SK-N-SH treated with all-trans-retinoic acid at 6 μM for 48 hours (cell line): ENCODE results near the gene GRIK1.

ENCODE experiments used
- ARNTL ChIP-seq: fragments of 450-650 bp; formaldehyde crosslinking; IDR thresholded peaks from 2 replicates; pipeline ENCODE4 v1.5.0; 2020; ENCODE audit warnings: low read depth, mild to moderate bottlenecking, moderate library complexity, borderline replicate concordance
- BACH2 ChIP-seq: fragments of 250-450 bp; sonication (Bioruptor Pico); IDR thresholded peaks from 2 replicates; pipeline ENCODE4 v1.9.0; 2021; ENCODE audit warnings: mild to moderate bottlenecking, borderline replicate concordance
- CSDC2 ChIP-seq: fragments of 250-450 bp; sonication (Bioruptor Pico); IDR thresholded peaks from 2 replicates; pipeline ENCODE4 v1.5.0; 2020; ENCODE audit warnings: mild to moderate bottlenecking, moderate library complexity
- ISL1 ChIP-seq: fragments of 250-450 bp; sonication (Bioruptor Pico); IDR thresholded peaks from 2 replicates; pipeline ENCODE4 v2.1.2; 2022; ENCODE audit warnings: mild to moderate bottlenecking, moderate library complexity
- OSR1 ChIP-seq: fragments of 250-450 bp; sonication (Bioruptor Pico); IDR thresholded peaks from 2 replicates; pipeline ENCODE4 v1.8.0; 2022; ENCODE audit warnings: moderate library complexity, mild to moderate bottlenecking, inconsistent platforms
- PPARA ChIP-seq: fragments of 250-450 bp; sonication (Bioruptor Pico); IDR thresholded peaks from 2 replicates; pipeline ENCODE4 v1.5.0; 2020; ENCODE audit warnings: mild to moderate bottlenecking, borderline replicate concordance
- TOX ChIP-seq: fragments of 250-450 bp; sonication (Bioruptor Pico); IDR thresholded peaks from 2 replicates; pipeline ENCODE4 v1.8.0; 2021; ENCODE audit warnings: mild to moderate bottlenecking, moderate library complexity, borderline replicate concordance
- TSHZ2 ChIP-seq: fragments of 250-450 bp; sonication (Bioruptor Pico); IDR thresholded peaks from 2 replicates; pipeline ENCODE4 v1.5.0; 2020; ENCODE audit warnings: mild to moderate bottlenecking, moderate library complexity
- ZC3H10 ChIP-seq: fragments of 250-450 bp; sonication (Bioruptor Pico); IDR thresholded peaks from 2 replicates; pipeline ENCODE4 v1.5.1; 2021; ENCODE audit warnings: mild to moderate bottlenecking, moderate library complexity
- ZFP3 ChIP-seq: fragments of 250-450 bp; sonication (Bioruptor Pico); IDR thresholded peaks from 2 replicates; pipeline ENCODE4 v1.5.0; 2020; ENCODE audit warnings: mild to moderate bottlenecking, moderate library complexity
- ZNF8 ChIP-seq: fragments of 450-650 bp; formaldehyde crosslinking; IDR thresholded peaks from 2 replicates; pipeline ENCODE4 v1.5.0; 2020; ENCODE audit warnings: mild to moderate bottlenecking, moderate library complexity
- TF ChIP-seq, protein P1 (sequence below): fragments of 250-450 bp; sonication (Bioruptor Pico); IDR thresholded peaks from 2 replicates; pipeline ENCODE4 v1.5.1; 2020; ENCODE audit warnings: low read depth, mild to moderate bottlenecking, moderate library complexity
- TF ChIP-seq, protein P2 (sequence below): fragments of 250-450 bp; sonication (Bioruptor Pico); IDR thresholded peaks from 2 replicates; pipeline ENCODE4 v1.8.0; 2020; ENCODE audit warnings: mild to moderate bottlenecking, moderate library complexity, borderline replicate concordance
- TF ChIP-seq, protein P3 (sequence below): fragments of 250-450 bp; sonication (Bioruptor Pico); IDR thresholded peaks from 2 replicates; pipeline ENCODE4 v1.5.1; 2021; ENCODE audit warnings: mild to moderate bottlenecking, moderate library complexity

DNA sequence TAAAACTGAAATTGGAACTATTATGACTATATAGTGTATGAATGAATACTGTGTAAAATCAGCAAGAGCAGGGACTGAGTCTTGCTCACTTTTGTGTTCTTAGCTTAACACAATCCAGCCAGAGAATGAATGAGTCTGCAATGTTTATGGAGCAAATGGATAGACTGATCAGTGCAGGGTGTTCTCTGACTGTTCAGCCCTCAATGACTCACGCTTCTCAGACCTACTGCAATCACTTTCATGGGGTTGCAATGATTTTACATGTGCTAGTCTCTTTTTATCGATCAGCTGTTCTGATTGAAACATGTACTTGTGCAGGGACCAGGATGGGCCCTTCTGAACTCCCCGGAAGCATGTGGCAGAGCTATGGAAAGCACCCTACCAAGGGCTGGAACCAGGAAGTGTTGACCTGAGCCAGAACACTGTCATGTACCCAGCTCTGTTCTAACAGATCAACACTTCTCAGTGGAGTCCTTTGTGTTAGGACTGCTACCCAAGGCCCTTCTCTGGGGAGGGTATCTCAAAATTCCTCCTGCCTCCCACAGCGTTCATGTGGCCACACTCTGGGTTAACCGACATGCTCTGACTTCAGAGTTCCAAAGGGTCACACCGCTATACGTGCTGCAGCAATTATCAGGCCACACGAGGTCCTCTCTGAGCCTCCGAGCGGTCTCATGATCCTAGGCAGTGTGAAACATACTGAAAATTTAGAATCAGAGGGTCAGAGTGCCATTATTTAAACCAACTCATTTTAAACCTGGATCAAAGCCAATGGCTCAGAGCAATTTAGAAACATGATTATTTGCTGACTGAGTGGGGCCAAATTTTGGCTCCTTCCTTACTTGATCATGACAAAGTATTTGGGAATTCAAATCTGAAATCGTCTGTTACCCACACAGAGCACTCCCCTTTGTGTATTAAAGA is 35.2 kb downstream of the GRIK1 start:
- no peak for TF ChIP-seq ZFP3 (CRISPR knock-in tag)
- no peak for TF ChIP-seq ZNF8 (CRISPR knock-in tag)
- TF ChIP-seq ARNTL (CRISPR knock-in tag): no peak
- TF ChIP-seq CSDC2 (CRISPR knock-in tag): no peak
- TF ChIP-seq, protein P1, sequence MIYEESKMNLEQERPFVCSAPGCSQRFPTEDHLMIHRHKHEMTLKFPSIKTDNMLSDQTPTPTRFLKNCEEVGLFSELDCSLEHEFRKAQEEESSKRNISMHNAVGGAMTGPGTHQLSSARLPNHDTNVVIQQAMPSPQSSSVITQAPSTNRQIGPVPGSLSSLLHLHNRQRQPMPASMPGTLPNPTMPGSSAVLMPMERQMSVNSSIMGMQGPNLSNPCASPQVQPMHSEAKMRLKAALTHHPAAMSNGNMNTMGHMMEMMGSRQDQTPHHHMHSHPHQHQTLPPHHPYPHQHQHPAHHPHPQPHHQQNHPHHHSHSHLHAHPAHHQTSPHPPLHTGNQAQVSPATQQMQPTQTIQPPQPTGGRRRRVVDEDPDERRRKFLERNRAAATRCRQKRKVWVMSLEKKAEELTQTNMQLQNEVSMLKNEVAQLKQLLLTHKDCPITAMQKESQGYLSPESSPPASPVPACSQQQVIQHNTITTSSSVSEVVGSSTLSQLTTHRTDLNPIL (CRISPR knock-in tag): no peak
- TF ChIP-seq, protein P2, sequence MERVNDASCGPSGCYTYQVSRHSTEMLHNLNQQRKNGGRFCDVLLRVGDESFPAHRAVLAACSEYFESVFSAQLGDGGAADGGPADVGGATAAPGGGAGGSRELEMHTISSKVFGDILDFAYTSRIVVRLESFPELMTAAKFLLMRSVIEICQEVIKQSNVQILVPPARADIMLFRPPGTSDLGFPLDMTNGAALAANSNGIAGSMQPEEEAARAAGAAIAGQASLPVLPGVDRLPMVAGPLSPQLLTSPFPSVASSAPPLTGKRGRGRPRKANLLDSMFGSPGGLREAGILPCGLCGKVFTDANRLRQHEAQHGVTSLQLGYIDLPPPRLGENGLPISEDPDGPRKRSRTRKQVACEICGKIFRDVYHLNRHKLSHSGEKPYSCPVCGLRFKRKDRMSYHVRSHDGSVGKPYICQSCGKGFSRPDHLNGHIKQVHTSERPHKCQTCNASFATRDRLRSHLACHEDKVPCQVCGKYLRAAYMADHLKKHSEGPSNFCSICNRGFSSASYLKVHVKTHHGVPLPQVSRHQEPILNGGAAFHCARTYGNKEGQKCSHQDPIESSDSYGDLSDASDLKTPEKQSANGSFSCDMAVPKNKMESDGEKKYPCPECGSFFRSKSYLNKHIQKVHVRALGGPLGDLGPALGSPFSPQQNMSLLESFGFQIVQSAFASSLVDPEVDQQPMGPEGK (CRISPR knock-in tag): no peak
- TF ChIP-seq BACH2: no peak
- TF ChIP-seq ZC3H10: no peak
- TF ChIP-seq TOX (CRISPR knock-in tag): no peak
- TF ChIP-seq, protein P3, sequence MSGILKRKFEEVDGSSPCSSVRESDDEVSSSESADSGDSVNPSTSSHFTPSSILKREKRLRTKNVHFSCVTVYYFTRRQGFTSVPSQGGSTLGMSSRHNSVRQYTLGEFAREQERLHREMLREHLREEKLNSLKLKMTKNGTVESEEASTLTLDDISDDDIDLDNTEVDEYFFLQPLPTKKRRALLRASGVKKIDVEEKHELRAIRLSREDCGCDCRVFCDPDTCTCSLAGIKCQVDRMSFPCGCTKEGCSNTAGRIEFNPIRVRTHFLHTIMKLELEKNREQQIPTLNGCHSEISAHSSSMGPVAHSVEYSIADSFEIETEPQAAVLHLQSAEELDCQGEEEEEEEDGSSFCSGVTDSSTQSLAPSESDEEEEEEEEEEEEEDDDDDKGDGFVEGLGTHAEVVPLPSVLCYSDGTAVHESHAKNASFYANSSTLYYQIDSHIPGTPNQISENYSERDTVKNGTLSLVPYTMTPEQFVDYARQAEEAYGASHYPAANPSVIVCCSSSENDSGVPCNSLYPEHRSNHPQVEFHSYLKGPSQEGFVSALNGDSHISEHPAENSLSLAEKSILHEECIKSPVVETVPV (CRISPR knock-in tag): no peak
- TF ChIP-seq OSR1 (CRISPR knock-in tag): no peak
- TF ChIP-seq ISL1: no peak
- no peak for TF ChIP-seq PPARA (CRISPR knock-in tag)
- TF ChIP-seq TSHZ2 (CRISPR knock-in tag): no peak
